Stimulated activated CD8-positive, alpha-beta memory T cell treated with anti-CD3 and anti-CD28 coated beads, Interleukin-7, amount 100 ng/mL, for 4 hours (primary cell): ENCODE data around the gene KRTAP5-5.
"Not testable (repeated sequence)": the region's sequence is repeated elsewhere in the genome, so short reads cannot be mapped to it uniquely, and the experiment has no call there.

Experiments
- DNase-seq, 2 donors: peaks; one replicate each; pipeline ENCODE4 v3.0.0-alpha.2; 2020; ENCODE audit warnings: low read depth in 2 of 2

Gene KRTAP5-5

GRCh38 chr11:1629326-1630185 is at the start of gene KRTAP5-5:
TSS of gene KRTAP5-5 (plus strand) at chr11:1629775. CDS start at chr11:1629841, 66 bp downstream.
- no peak for DNase-seq

GRCh38 chr11:1581976-1582375 is 47.6 kb upstream of the KRTAP5-5 start:
- no peak for DNase-seq

GRCh38 chr11:1582909-1583308 is 46.7 kb upstream of the KRTAP5-5 start:
- DNase-seq, result not testable (repeated sequence)

GRCh38 chr11:1584661-1585370 is 44.8 kb upstream of the KRTAP5-5 start, which contains the start of gene KRTAP5-1:
TSS of gene KRTAP5-1 (minus strand) at chr11:1585283. CDS start at chr11:1585249, 34 bp downstream.
- DNase-seq, result not testable (repeated sequence)

GRCh38 chr11:1586699-1587098 is 42.9 kb upstream of the KRTAP5-5 start:
- DNase-seq, result no peak

GRCh38 chr11:1589191-1589963 is 40.2 kb upstream of the KRTAP5-5 start:
- DNase-seq, result not testable (repeated sequence)

GRCh38 chr11:1589996-1590395 is 39.6 kb upstream of the KRTAP5-5 start:
- no peak for DNase-seq

GRCh38 chr11:1592628-1593027 is 36.9 kb upstream of the KRTAP5-5 start:
- DNase-seq, result no peak

GRCh38 chr11:1595994-1596575 is 33.5 kb upstream of the KRTAP5-5 start:
- DNase-seq, result not testable (repeated sequence)

GRCh38 chr11:1596576-1597121 is 32.9 kb upstream of the KRTAP5-5 start:
- not testable (repeated sequence) for DNase-seq

- DNase-seq, result no peak
Measured at GRCh38 chr11:1597331-1597993, 32.1 kb upstream of the KRTAP5-5 start.

GRCh38 chr11:1597994-1598380 is 31.6 kb upstream of the KRTAP5-5 start, which contains the start of gene KRTAP5-2:
TSS of gene KRTAP5-2 (minus strand) at chr11:1598294. CDS start at chr11:1598250, 44 bp downstream.
- no peak for DNase-seq

- DNase-seq, result not testable (repeated sequence)
Measured at GRCh38 chr11:1598406-1598805, 31.2 kb upstream of the KRTAP5-5 start.

GRCh38 chr11:1598816-1599215 is 30.8 kb upstream of the KRTAP5-5 start:
- DNase-seq, result no peak

- no peak for DNase-seq
Measured at GRCh38 chr11:1600626-1601025, 28.9 kb upstream of the KRTAP5-5 start.

GRCh38 chr11:1601663-1602062 is 27.9 kb upstream of the KRTAP5-5 start:
- not testable (repeated sequence) for DNase-seq

- DNase-seq, result no peak
Measured at GRCh38 chr11:1603629-1604028, 25.9 kb upstream of the KRTAP5-5 start.

- DNase-seq, result no peak
Measured at GRCh38 chr11:1604181-1604580, 25.4 kb upstream of the KRTAP5-5 start.

- no peak for DNase-seq
Measured at GRCh38 chr11:1604711-1605110, 24.9 kb upstream of the KRTAP5-5 start.

- DNase-seq, result not testable (repeated sequence)
Measured at GRCh38 chr11:1605923-1606322, 23.7 kb upstream of the KRTAP5-5 start.
